Naive B cell (primary cell): ENCODE data around the gene CD300LF. TPM values are rescaled to one million over a fixed set of nuclear protein-coding genes. Genes with fewer than 3 reads are reported as not detected.

Experiments used
- ATAC-seq, 2 donors: fragments of 150-1000 bp; cut with Tn5 transposase; 2 replicates each; pipeline ENCODE4 v1.10.0; 2021; ENCODE audit warnings: low read depth in 2 of 2, mild to moderate bottlenecking in 2 of 2, moderate library complexity in 2 of 2
- DNase-seq: peaks from one replicate; pipeline ENCODE4 v3.0.0; 2022
- H3K27ac Mint-ChIP-seq, 6 donors: one replicate each; pipeline ENCODE4 v1.8.0; 2020 to 2022; ENCODE audit warnings: mild to moderate bottlenecking in 6 of 6, mixed read lengths in 6 of 6, moderate library complexity in 5 of 6, inconsistent platforms in 2 of 6
- H3K27me3 Mint-ChIP-seq, 3 donors: one replicate each; pipeline ENCODE4 v1.8.0; 2021 to 2022; ENCODE audit warnings: mixed read lengths in 3 of 3, mild to moderate bottlenecking in 1 of 3
- H3K36me3 Mint-ChIP-seq, 2 donors: one replicate each; pipeline ENCODE4 v1.8.0; 2020 to 2022; ENCODE audit warnings: mixed read lengths in 2 of 2, inconsistent platforms in 1 of 2, mild to moderate bottlenecking in 1 of 2
- H3K4me1 Mint-ChIP-seq, 3 donors: one replicate each; pipeline ENCODE4 v1.8.0; 2020 to 2022; ENCODE audit warnings: mixed read lengths in 3 of 3, inconsistent platforms in 1 of 3, mild to moderate bottlenecking in 1 of 3, moderate library complexity in 1 of 3
- H3K4me3 Mint-ChIP-seq, 8 donors: one replicate each; pipeline ENCODE4 v1.8.0; 2020 to 2022; ENCODE audit warnings: mild to moderate bottlenecking in 8 of 8, mixed read lengths in 8 of 8, moderate library complexity in 8 of 8, inconsistent platforms in 2 of 8
- H3K9me3 Mint-ChIP-seq, 7 donors: one replicate each; pipeline ENCODE4 v1.8.0; 2020 to 2022; ENCODE audit warnings: mixed read lengths in 7 of 7, mild to moderate bottlenecking in 5 of 7, inconsistent platforms in 2 of 7, moderate library complexity in 1 of 7
- polyA plus RNA-seq, 6 donors: library from polyadenylated mRNA; unstranded; fragments of 300-500 nt; fragmentation: Illumina TruSeq; gene quantifications; one replicate each; pipeline ENCODE4 v1.2.3, GENCODE V29; 2021; ENCODE audit warnings: low read depth in 6 of 6

Gene CD300LF
- polyA plus RNA-seq, 6 donors from 2014 or later = 0.22 to 3.2 (median 0.43) TPM

DNA sequence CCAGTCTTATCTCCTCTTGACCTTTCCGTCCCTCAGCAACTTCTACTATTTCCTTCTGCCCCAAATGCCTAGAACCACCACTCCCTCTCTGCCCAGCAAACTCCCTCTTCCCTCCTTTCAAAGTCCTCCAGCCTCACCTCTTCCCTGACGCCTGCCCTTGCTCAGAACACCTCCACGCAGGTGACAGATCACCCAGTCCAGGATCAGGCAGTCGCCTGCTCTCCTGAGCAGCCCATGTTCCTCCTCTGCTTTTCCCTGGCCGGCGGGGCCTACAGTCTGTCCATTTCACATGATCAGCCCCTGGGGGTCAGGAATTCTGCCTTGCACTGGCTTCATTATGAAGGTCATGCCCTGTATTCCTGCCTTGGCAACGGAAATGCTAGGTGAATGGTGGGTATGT lies 422 bp downstream of the CD300LF start:
- H3K4me3 Mint-ChIP-seq = peak overlapping the region in 3 of 8 donors; percentile 33 to 53 (median 50)
- H3K9me3 Mint-ChIP-seq = no peaks in the 10 kb centered on the region

DNA sequence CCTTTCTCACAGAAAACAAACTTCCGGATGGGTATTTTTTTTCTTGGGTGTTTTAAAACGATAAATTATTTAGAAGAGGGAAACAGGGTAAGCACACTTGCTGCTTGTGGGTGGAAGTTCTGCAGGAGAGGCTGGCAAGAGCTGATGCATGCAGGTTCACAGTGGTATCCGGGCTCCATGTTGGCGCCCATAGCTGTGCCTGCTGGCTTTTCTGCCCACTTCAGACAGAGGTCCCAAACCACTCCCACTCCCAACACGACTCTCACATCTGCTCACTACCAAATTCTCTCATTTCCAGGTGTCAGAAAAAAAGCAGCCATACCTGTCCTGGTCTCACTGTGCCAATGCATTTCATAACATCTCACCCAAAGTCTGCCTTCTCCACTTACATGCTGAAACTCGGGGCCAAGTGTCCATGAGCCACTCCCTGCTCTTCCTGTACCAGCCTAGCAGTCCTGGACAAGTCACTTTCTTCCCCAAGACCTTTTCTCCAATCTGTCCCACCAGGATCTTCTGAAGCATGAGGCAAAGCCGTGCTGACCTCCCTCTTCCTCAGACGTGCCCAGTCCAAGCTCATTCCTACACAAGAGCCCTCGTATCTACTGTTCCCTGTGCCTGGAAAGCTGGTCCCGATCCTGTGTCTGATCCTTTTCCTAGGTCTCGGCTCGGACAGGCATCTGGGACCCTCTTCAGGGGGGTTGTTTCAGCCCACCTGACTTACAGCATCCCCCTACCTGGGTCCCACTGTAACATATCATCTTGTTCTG lies 1.5 kb downstream of the CD300LF start:
- no peak for DNase-seq
- Mint-ChIP-seq H3K27ac (no peak overlapping the region), H3K4me3 (no peak overlapping the region), H3K27me3 (peaks cover 0 to 2% (median under 1%) of the 10 kb centered on the region in 3 donors), H3K4me1 (peaks cover 19 to 28% (median 21%) of the 10 kb centered on the region in 3 donors), H3K9me3 (no peaks in the 10 kb centered on the region), H3K36me3 (no peaks in the 10 kb centered on the region)
- ATAC-seq = no peak

More for the DNA sequence above, 422 bp downstream of the CD300LF start:
- Mint-ChIP-seq H3K36me3 (no peaks in the 10 kb centered on the region), H3K4me1 (peaks cover 19 to 28% (median 21%) of the 10 kb centered on the region in 3 donors), H3K27me3 (peaks cover 0 to 8% (median 5%) of the 10 kb centered on the region in 3 donors), H3K27ac (peak overlapping the region; percentile 2 to 95 (median 81))
- no peak for ATAC-seq
- no peak for DNase-seq

DNA sequence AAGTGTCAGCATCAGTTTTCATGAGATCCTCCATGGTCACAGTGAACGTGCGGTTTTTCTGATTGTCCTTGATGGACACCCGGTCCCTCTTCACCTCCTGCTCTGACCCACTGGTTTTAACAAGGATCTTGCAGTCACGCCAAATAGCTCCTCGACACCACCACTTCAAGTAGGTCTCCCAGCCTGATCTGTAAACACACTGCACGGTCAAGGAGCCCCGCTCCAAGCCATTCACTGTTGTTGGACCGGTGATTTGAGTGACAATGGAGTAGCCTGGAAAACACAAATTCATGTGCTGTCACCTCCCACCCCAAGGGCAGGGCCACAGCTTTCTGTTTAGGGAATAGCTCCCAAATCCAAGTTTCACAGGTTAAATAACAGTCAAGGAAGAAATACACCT lies 8.2 kb downstream of the CD300LF start:
- no peak overlapping the region for H3K27ac Mint-ChIP-seq
- ATAC-seq (no peak), DNase-seq (no peak)
- H3K27me3 Mint-ChIP-seq = peaks cover 4 to 16% (median 7%) of the 10 kb centered on the region in 3 donors
- H3K4me3 Mint-ChIP-seq = no peak overlapping the region
- H3K4me1 Mint-ChIP-seq = no peaks in the 10 kb centered on the region
- H3K9me3 Mint-ChIP-seq = no peaks in the 10 kb centered on the region
- H3K36me3 Mint-ChIP-seq = no peaks in the 10 kb centered on the region

DNA sequence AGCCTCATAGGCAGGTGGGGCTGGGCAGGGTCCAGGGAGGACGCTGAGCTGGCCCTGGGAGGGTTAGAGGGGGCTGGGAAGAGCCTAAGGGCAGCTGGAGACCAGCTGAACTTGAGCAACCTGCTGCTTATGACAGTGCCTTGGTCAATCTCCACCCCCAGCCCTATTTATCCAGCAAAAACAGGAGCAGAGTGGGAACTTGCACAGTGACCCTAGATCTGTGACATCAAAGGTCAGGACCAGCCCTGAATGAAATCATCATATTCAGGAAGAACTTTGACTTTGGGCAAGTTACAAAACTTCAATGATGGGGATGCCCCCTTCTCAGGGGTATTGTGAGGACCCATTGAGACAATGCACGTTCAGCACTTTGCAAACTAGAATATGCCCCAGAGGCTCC lies 9.4 kb downstream of the CD300LF start:
- H3K9me3 Mint-ChIP-seq = no peaks in the 10 kb centered on the region
- no peak overlapping the region for H3K4me3 Mint-ChIP-seq
- H3K4me1 Mint-ChIP-seq = no peaks in the 10 kb centered on the region
- DNase-seq = no peak
- H3K27ac Mint-ChIP-seq = no peak overlapping the region
- no peaks in the 10 kb centered on the region for H3K36me3 Mint-ChIP-seq
- H3K27me3 Mint-ChIP-seq = peaks cover 4 to 16% (median 7%) of the 10 kb centered on the region in 3 donors
- no peak for ATAC-seq

DNA sequence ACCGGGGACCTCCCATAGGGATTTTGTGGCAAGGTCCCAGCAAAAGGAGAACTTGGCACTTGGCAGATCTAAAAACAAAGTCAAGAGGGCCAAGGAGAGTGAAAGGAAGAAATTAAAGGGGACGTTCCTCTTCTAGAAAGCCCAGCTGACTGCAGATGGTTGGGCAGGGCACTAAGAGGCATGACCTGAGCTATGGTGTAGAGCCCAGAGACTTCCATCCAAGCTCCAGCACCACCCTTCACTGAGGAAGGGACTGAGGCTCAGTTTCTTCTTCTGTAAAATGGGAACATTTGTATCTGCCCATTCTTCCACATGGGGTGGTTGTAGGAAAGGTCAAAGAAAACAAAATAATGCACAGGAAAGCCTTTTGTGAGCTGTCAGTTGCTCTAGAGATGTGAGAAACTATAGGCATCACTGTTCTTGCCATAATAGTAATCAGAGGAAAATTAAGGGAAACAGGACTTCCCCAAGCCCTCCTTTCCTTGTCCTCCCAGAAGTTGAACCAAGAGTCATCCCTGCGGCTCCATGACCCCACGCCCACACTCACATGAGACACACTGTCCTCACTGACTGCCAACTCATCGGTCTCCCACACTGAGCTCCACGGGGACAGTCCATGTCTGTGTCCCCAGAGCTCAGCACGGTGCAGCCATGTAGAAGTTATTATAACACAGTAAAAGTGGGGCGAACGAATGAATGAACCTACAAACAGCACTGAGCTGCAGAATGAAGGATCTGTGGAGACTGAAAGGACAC lies 10.4 kb downstream of the CD300LF start:
- Mint-ChIP-seq H3K27me3 (peaks cover 4 to 24% (median 7%) of the 10 kb centered on the region in 3 donors), H3K4me3 (no peak overlapping the region), H3K4me1 (peaks cover 0 to 3% (median 0%) of the 10 kb centered on the region in 3 donors), H3K27ac (peak overlapping the region in 1 of 6 donors; percentile 62), H3K36me3 (no peaks in the 10 kb centered on the region), H3K9me3 (no peaks in the 10 kb centered on the region)
- DNase-seq (no peak), ATAC-seq (no peak)

DNA sequence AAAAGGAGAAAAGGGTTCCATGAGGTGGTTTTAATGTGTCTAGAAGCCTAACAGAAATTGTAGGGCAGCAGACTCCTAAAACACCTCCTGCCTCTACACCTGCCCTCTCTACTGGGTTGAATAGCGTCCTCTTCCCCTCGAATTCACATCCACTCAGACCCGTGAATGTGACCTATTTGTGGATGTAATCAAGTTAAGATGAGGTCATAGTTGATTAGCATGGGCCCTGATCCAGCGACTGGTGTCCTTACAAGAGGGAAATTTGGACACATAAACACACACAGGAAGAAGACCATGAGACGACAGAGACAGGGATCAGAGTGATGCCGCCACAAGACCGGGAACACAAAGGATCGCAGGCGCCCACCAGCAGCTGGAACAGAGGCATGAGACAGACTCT lies 13.5 kb downstream of the CD300LF start:
- peaks cover 0 to 5% of the 10 kb centered on the region in 2 donors for H3K36me3 Mint-ChIP-seq
- H3K4me3 Mint-ChIP-seq = no peak overlapping the region
- peaks cover 11 to 43% (median 23%) of the 10 kb centered on the region in 3 donors for H3K27me3 Mint-ChIP-seq
- peaks cover 0 to 4% (median 0%) of the 10 kb centered on the region in 3 donors for H3K4me1 Mint-ChIP-seq
- no peak overlapping the region for H3K27ac Mint-ChIP-seq
- peaks cover 0 to 3% (median 0%) of the 10 kb centered on the region in 7 donors for H3K9me3 Mint-ChIP-seq
- DNase-seq (no peak), ATAC-seq (no peak)

DNA sequence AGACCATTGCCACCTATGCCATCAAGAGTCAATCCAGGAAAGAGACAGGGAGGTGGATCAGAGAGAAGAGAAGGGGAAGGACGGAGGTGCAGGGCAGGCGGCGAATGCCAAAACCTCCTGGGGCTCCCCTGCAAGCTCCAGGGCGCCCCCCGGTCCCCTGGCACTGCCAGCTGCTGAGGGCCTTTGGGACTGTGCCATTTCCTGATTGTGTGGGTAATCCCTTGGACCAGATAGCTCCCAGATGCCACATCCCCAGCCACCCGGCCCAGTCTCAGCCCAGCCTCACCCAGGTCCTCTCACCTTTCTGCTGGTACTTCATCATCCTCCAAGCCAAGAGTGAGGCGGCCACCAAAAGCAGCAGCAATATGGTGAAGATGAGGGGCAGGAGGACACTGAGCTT lies 14.7 kb downstream of the CD300LF start:
- Mint-ChIP-seq H3K27ac (no peak overlapping the region), H3K36me3 (peaks cover 0 to 7% of the 10 kb centered on the region in 2 donors), H3K27me3 (peaks cover 15 to 52% (median 27%) of the 10 kb centered on the region in 3 donors), H3K4me3 (no peak overlapping the region), H3K4me1 (peaks cover 0 to 4% (median 0%) of the 10 kb centered on the region in 3 donors), H3K9me3 (peaks cover 0 to 4% (median 0%) of the 10 kb centered on the region in 7 donors)
- no peak for ATAC-seq
- no peak for DNase-seq

DNA sequence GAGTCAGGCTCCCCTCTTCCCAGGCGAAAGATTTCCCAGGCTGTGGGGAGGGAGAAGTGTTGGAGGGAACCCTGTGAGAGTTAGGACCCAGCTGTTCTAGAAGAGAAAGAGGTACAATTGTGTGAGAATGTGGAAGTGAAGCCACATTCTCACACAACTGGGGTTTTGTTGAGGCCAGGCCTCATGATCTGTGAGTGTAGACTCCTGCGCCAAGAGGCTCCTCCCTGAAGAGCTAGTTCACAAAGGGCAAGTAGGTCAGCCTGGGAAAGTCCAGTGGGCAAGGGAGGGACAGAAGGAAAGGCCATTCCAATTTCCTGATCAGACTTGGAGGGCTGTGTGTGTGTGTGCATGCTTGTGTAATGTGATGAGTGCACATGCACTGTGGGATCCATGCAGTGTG lies 15.2 kb downstream of the CD300LF start:
- H3K4me1 Mint-ChIP-seq = peaks cover 0 to 4% (median 0%) of the 10 kb centered on the region in 3 donors
- peaks cover 0 to 4% (median 0%) of the 10 kb centered on the region in 7 donors for H3K9me3 Mint-ChIP-seq
- peaks cover 0 to 7% of the 10 kb centered on the region in 2 donors for H3K36me3 Mint-ChIP-seq
- H3K27me3 Mint-ChIP-seq = peaks cover 19 to 57% (median 32%) of the 10 kb centered on the region in 3 donors
- H3K4me3 Mint-ChIP-seq = peak overlapping the region in 1 of 8 donors; percentile 70
- H3K27ac Mint-ChIP-seq = no peak overlapping the region
- no peak for DNase-seq
- ATAC-seq = no peak

DNA sequence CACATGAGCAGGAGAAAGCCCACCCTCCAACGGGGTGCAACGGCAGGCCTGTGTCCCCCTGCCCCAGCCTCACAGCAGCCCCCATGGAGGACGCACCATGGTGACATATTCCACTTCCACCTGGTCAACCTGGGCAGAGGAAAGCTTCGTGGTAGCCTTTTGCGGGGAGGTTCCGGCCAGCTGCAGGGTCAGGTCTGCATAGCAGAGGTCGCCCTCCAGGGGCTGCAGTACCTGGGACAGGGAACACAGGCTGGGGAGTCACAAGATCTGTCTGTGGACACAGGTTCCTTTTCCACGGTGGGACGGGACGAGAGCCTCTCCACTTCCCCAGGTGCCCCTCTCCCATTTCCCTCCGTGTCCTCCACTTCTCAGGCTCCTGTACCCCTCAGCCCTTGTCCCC lies 17.1 kb downstream of the CD300LF start:
- H3K27ac Mint-ChIP-seq = no peak overlapping the region
- peaks cover 0 to 6% (median 0%) of the 10 kb centered on the region in 3 donors for H3K4me1 Mint-ChIP-seq
- no peak overlapping the region for H3K4me3 Mint-ChIP-seq
- ATAC-seq = no peak
- DNase-seq = no peak
- peaks cover 15 to 58% (median 33%) of the 10 kb centered on the region in 3 donors for H3K27me3 Mint-ChIP-seq
- H3K36me3 Mint-ChIP-seq = peaks cover 0 to 7% of the 10 kb centered on the region in 2 donors
- peaks cover 0 to 4% (median 0%) of the 10 kb centered on the region in 7 donors for H3K9me3 Mint-ChIP-seq

DNA sequence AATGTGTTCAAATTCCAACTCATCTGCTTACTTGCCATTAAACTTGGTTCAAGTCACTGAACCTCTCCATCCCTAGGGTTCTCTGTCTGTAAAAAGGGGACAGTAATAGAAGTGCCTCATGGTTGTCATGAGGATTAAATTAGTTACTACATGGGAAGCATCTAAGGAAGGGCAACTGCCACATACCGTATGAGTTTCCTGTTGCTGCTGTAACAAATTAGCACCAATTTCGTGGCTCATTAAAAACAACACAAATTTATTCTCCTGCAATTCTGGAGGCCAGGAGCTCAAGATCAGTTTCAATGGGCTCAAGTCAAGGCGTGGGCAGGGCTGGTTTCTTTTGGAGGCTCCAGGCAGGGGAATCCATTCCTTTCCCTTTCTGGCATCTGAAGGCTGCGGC lies 18.6 kb downstream of the CD300LF start:
- H3K27ac Mint-ChIP-seq = no peak overlapping the region
- peaks cover 12 to 50% (median 29%) of the 10 kb centered on the region in 3 donors for H3K27me3 Mint-ChIP-seq
- H3K4me1 Mint-ChIP-seq = peaks cover 3 to 21% (median 3%) of the 10 kb centered on the region in 3 donors
- H3K4me3 Mint-ChIP-seq = no peak overlapping the region
- no peak for ATAC-seq
- H3K36me3 Mint-ChIP-seq = peaks cover 0 to 7% of the 10 kb centered on the region in 2 donors
- no peak for DNase-seq
- peaks cover 0 to 4% (median 0%) of the 10 kb centered on the region in 7 donors for H3K9me3 Mint-ChIP-seq

DNA sequence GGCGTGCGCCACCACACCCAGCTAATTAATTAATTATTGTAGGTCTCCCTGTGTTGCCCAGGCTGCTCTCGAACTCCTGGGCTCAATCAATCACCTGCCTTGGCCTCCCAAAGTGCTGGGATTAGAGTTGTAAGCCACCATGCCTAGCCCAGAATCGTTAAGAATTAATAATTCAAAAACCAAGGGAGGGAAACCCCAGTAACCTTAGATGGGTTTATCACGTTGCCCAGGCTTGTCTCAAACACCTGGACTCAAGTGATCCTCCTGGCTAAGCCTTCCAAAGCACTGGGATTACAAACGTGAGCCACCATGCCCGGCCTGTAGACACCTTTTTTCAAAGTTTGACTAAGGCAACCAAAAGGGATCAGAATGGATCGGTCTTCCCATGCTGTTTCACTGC lies 21.6 kb downstream of the CD300LF start:
- H3K27ac Mint-ChIP-seq = peak overlapping the region in 1 of 6 donors; percentile 42
- H3K36me3 Mint-ChIP-seq = peaks cover 0 to 7% of the 10 kb centered on the region in 2 donors
- peaks cover 12 to 34% (median 22%) of the 10 kb centered on the region in 3 donors for H3K27me3 Mint-ChIP-seq
- H3K9me3 Mint-ChIP-seq = peaks cover 0 to 4% (median 0%) of the 10 kb centered on the region in 7 donors
- DNase-seq = no peak
- no peak for ATAC-seq
- H3K4me1 Mint-ChIP-seq = peaks cover 6 to 35% (median 16%) of the 10 kb centered on the region in 3 donors
- peak overlapping the region in 1 of 8 donors; percentile 16 for H3K4me3 Mint-ChIP-seq

DNA sequence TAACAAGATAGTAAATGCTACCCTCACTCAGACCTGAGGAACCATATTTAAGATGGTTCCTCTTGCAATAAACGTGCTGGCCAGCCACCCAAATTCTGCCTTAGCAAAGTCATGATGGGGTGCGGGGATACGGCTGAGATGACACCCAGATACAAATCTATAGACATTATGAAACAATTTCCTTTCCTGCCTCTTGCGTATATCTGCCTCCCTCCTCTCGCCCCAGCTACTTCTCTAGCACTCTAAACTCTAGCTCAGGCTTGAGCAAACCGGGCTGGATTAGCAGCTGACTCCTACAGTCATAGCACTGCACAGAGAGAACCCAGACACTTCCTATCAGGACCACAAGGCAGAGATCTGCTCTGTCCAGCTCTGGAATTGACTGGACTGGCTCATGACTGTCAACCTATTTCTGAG lies 22.3 kb downstream of the CD300LF start:
- Mint-ChIP-seq H3K27ac (peak overlapping the region in 1 of 6 donors; percentile 41), H3K36me3 (peaks cover 0 to 7% of the 10 kb centered on the region in 2 donors), H3K4me3 (no peak overlapping the region), H3K27me3 (peaks cover 12 to 27% (median 20%) of the 10 kb centered on the region in 3 donors), H3K9me3 (peaks cover 0 to 4% (median 0%) of the 10 kb centered on the region in 7 donors), H3K4me1 (peaks cover 6 to 35% (median 16%) of the 10 kb centered on the region in 3 donors)
- DNase-seq = no peak
- ATAC-seq = no peak

DNA sequence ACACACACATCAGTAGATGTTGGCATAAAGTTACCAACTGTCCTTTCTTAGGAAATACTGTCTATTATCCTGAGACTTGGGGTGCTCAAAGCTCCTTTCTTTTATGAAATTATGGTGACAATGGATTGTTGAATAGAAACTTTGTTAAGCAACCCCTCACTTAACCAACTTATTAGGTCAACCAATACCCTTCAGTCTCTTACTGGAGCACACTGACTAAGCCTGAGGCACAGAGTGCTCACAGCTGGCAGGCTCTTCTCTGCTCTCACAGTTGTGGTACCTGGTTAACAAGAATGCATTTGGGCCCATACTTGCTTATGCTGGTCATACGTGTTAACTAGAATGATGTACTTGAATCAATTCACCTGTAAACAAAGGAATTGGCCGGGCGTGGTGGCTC lies 24.8 kb downstream of the CD300LF start:
- Mint-ChIP-seq H3K4me1 (peaks cover 6 to 35% (median 16%) of the 10 kb centered on the region in 3 donors), H3K27me3 (peaks cover 2 to 21% (median 16%) of the 10 kb centered on the region in 3 donors), H3K9me3 (no peaks in the 10 kb centered on the region), H3K4me3 (peak overlapping the region in 1 of 8 donors; percentile 78), H3K27ac (no peak overlapping the region), H3K36me3 (no peaks in the 10 kb centered on the region)
- DNase-seq (no peak), ATAC-seq (no peak)
